GM19240 (cell line): ENCODE data around the gene UTS2B.
"Not testable (repeated sequence)": the region's sequence is repeated elsewhere in the genome, so short reads cannot be mapped to it uniquely, and the experiment has no call there.

ENCODE experiments used
- DNase-seq: peaks from one replicate; pipeline ENCODE4 v3.0.0; 2011; ENCODE audit warnings: low spot score; ENCODE audit not compliant: insufficient read length

UTS2B gene

DNA sequence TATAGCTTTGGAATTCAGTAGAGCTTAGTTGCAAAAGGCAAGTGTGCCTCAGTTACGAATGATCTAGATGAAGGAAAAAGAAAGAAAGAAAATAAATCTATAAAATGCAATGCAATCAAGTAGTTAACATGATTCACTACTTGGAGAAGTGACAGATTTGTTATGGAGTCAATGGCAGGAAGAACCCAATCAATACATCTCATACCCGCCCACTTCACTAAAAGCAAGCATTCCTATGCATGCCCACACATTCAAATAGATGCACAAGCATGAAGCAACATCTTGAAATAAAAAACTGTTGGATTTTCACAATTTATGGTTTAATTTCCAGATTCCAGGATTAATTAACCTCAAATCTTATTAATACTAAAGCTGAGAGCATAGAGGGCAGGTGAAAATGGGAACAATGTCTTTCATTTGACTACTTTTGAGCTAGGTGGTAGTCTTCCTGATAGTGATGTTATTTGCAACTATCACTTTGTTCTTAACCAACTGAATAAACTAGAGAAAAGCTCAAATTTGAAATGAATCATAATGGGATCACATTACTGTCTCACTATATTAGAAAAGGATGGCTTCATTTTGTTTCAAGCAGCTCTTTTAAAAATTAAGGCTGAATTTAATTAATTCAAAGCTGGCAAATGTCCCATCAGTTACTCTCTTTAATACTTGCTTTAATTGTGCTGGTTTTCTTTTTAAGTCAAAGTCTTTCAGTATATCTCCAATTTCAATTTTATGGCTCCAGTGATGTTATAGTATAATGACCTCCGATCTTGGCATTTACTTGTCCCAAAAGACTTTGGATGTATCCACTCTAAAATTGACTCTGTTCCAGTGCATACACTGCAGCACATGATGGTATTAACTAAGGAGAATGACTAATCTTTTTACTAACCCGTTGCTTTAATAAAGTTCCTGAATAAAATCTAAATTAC is 47.8 kb downstream of the UTS2B start:
- no peak for DNase-seq

GRCh38 chr3:191280882-191281281 is 49.4 kb downstream of the UTS2B start:
- DNase-seq: no peak

GRCh38 chr3:191280111-191280510 is 50.2 kb downstream of the UTS2B start:
- no peak for DNase-seq

- DNase-seq: no peak
Measured at GRCh38 chr3:191275751-191276150, 54.6 kb downstream of the UTS2B start.

DNA sequence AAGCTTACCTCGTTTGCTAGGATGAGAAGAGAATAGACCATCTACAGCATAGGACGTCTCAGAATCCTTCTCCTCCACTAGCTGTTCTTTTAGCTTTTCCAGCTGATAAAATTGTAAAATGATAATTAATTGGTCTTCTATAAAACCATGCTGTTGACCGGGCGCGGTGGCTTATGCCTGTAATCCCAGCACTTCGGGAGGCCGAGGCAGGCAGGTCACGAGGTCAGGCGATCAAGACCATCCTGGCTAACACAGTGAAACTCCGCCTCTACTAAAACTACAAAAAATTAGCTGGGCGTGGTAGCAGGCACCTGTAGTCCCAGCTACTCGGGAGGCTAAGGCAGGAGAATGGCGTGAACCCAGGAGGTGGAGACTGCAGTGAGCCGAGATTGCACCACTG is 55.1 kb downstream of the UTS2B start:
- not testable (repeated sequence) for DNase-seq

DNA sequence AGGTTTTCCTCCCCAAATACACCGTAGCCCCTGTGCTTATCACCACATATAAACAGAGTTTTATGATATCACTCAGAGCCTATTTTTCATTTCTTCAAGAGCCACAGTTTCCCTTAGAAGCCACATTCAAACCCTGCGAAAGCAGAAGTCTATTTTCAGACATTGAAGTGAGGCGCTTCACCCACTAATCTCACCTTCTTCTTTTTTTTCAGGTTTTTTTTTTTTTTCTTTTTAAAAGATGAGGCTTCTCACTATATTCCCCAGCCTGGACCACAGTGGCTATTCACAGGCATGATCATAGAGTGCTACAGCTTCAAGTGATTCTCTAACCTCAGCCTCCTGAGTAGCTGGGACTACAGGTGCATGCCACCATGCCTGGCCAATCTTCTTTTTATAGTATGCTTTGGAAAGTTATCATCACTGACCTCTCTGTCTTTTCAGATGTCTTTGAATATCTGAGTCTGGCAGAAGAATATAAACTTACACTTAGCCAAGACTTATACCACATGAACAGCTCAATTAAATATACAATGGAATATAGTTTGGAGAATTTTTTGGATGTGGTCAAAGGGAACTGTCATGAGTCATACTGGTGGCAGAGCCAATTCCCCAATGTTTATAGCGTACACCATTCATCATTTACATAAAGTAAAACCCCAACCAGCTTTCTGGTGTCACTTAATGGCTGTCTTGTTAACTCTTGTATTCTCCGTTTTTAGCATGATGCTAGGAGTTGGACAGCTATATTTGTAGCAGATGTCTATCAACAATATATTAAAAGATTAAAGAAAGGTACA is 60.8 kb downstream of the UTS2B start:
- no peak for DNase-seq

DNA sequence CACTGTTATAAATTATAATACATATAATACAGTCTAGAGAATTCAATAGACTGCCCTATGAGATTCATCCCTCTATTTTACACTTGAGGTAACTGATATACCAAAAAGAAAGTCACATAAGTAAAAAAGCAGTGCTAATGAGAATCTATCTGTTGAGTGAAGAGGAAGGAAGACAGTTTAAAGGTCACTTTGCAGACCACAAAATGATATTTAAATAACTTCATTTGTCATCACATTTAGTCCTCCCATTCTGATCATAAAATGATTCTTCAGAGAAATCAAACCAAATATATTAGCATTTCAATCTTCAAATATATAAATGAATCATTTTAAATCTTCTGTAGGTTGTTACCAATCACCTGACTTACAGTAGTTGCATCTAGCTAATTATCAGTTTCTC is 61.6 kb downstream of the UTS2B start:
- DNase-seq: no peak

- DNase-seq: no peak
Measured at GRCh38 chr3:191263850-191264249, 66.5 kb downstream of the UTS2B start.

GRCh38 chr3:191263365-191263764 is 67.0 kb downstream of the UTS2B start:
- DNase-seq: no peak

DNA sequence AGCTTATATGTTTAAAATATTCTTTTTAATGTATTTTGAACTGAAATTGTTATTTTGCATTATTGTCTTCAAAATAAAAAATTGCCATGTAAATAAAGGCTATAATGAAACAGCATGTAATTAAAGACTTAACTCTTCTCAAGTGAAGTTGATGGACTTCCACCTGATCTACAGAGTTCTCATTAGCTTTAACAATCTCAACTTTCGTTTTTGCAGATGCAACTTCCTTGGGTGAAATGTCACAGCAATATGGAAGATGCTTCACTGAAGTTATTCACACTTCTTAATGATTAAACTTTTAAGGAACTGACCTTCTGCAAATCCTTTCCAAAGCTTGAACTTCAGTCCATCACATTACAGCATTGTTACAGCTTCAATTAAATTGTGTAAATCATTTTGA is 67.7 kb downstream of the UTS2B start:
- DNase-seq: no peak

- no peak for DNase-seq
Measured at GRCh38 chr3:191261304-191261638, 69.1 kb downstream of the UTS2B start.

GRCh38 chr3:191260431-191261303 is 69.7 kb downstream of the UTS2B start:
- no peak for DNase-seq

GRCh38 chr3:191259486-191259885 is 70.8 kb downstream of the UTS2B start:
- no peak for DNase-seq

GRCh38 chr3:191257286-191257685 is 73.0 kb downstream of the UTS2B start:
- no peak for DNase-seq

DNA sequence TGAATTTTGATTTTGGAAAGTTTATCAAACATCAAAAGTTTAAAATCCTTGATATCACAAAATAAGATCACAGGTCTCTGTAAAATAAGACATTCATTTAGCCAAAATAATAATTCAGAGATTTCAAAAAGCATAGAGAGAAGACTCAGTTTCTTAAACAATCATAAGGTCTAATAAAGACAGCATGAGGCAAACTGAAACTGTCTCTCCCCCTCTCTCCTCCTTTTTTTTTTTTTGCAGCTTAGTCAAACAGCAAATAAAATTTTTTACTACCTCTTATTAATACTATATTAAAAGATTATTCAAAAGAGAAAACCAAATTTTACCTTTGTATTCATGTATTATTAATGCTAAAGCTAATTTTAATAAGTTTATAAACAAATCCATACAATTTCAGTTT is 73.9 kb downstream of the UTS2B start:
- DNase-seq: no peak

DNA sequence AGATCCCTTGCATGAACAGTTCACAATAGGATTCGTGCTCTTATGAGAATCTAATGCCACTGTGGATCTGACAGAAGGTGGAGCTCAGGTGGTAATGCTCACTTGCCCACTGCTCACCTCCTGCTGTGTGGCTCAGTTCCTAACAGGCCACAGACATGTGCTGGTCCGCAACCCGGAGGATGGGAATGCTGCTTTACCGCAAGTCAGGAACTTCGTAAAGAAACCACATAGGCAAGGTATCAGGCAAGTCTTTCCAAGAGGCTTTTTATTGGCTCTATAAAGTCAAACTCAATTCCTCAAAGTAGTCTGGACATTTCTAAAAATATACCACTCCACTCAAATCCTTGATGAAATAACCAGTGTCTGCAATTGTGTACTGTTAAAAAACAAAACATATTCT is 75.2 kb downstream of the UTS2B start:
- DNase-seq: no peak

DNA sequence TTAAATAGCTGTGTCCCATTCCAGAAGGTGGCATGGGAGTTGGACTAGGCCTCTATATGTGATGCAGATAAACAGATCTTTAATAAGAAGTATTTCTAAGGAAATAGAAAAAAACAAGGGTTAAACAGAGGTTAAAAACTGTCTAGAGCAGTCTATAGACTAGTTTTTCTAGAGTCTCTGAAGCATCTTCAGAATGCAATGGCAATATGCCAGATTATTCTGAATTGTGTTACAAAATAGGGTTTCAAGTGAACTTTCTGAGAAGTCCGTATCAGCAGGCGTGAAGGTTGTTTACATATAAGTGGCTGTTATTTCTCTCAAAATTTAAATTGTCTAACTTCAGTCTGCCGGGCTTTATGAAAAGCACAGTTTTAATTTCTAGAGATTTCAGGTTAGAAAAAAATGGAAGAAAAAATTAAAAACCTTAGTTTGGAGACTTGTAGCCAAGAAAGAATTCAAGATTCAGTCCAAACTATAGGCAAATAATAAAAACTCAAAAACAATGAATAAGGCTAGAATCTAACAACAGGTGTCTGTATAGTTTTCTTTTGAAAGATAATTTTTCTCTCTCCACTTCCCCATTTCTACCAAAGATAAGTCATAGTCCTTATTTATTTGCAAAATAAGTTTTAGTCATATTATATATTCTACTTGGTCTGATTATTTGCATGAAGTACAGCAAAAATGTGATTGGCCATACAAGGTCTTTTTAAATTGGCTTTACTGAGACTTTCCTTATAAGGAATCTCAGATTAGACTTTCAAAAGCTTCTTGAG is 76.0 kb downstream of the UTS2B start:
- no peak for DNase-seq

GRCh38 chr3:191253089-191253799 is 77.1 kb downstream of the UTS2B start:
- DNase-seq: no peak

DNA sequence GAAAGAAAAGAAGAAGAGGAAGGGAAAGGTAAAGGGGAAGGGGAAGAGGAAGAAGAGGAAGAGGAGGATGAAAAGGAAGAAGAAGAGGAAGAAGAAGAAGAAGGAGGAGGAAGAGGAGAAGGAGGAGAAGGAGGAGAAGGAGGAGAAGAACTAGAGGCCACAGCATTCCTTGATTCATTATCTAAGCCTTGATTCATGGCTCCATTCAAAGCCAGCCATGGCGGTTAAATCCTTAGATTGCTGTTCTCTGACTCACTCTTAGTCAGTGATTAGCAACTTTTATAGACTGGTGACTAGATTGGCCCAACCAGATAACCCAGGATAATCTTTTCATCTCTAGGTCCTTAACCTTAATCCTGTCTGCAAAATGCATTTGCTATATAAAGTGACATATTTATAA is 83.7 kb downstream of the UTS2B start:
- no peak for DNase-seq

GRCh38 chr3:191246034-191246433 is 84.3 kb downstream of the UTS2B start:
- not testable (repeated sequence) for DNase-seq
